Activated CD8-positive, alpha-beta memory T cell treated with anti-CD3 and anti-CD28 coated beads for 48 hours (primary cell): ENCODE results near the gene KIF26B.

Experiments
- DNase-seq, 3 experiments: peaks; one replicate each; pipeline ENCODE4 v3.0.0-alpha.2; 2020; ENCODE audit warnings: low read depth in 2 of 3, low spot score in 2 of 3

KIF26B gene

GRCh38 chr1:245585252-245585959 lies 430.6 kb downstream of the KIF26B start:
- DNase-seq: no peak

- DNase-seq: no peak
These were observed 432.8 kb downstream of the KIF26B start for GRCh38 chr1:245587435-245588115.

GRCh38 chr1:245588116-245588639 lies 433.4 kb downstream of the KIF26B start:
- DNase-seq: no peak

DNA sequence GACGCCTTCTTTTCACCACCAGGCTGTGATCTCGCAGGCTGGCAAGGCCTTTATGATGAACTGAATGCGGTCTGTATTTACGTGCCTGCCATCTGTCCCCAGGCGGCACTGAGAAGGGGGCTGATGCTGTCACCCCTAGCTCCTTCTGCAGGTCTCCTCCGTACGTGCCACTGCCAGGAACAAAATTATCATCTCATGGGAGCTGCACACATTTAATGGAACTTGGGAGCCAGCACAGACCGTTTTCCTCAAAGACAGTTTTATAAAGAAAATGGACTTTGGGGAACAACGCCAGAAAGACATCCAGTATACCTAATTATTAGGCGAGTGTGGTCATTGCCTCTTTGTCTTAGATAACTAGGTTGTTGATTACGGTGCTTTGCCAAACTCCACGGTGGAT lies 434.5 kb downstream of the KIF26B start:
- no peak for DNase-seq

- DNase-seq: no peak
These were observed 435.1 kb downstream of the KIF26B start for GRCh38 chr1:245589906-245590305.

DNA sequence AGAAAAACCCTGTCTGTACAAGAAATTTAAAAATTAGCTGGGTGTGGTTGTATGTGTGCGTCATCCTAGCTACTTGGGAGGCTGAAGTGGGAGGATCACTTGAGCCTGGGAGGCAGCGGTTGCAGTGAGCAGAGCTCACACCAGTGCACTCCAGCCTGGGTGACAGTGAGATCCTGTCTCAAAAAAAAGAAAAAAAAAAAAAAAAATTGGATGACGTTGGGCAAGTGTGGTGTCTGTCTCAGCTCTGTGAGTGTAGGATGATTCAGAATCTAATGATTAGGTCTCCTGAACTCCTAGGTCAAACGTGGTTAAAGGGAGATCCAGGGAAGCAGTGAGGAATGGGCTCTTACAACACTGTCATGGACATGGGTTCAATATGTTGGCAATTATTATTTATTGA lies 435.9 kb downstream of the KIF26B start:
- no peak for DNase-seq

- no peak for DNase-seq
These were observed 436.8 kb downstream of the KIF26B start for GRCh38 chr1:245591346-245592188.

DNA sequence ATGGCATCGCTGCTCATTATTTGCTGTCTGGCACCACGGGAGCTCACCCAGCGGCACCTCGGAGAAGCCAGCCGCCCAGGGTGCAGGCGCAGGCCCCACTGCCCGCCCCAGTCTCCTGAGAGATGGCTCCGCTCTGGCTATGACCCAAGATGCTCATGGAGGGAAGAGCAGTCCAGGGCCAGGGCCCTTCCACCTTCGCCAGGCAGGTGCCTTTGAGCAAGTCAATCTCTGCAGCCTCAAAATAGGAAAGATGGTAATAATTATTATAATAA lies 437.3 kb downstream of the KIF26B start:
- no peak for DNase-seq

DNA sequence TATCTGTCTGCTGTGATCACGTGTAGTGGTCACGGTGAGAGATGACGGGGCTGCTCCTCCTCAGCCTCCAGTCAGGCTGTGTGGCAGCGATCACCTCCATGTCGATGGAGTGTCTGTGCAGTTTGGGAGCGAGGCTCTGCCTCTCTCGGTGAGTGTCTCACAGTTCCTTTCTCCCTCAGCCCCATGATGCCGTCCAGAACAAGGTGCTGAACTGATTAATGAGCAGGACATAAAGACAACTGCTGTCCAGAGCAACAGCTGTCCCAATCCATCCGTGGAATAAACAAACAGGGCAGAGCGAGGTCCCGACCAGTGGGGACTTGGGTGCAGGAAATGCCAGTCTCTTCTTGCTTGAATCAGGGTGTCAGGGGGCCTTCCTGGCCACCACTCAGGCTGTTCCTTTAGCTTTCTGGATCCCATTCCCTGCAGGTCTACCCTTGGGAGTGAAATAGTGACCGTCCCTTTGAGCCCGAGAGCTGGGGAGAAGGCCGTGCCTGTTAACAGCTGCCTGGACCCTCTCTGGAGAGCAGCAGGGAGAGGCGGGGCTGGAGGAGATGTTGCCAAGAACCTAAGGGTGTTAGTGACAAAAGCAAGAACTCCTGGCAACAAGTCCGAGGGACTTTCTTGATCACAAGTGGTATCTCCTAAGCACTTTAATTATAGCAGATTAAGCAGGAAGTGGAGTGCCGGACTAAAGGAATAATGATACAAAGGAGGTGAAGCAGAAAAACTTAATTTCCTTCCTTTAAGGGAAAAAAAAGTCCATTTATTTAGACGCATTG lies 443.9 kb downstream of the KIF26B start:
- DNase-seq: no peak

- no peak for DNase-seq
These were observed 444.8 kb downstream of the KIF26B start for GRCh38 chr1:245599371-245600174.

GRCh38 chr1:245600658-245601057 lies 445.9 kb downstream of the KIF26B start:
- no peak for DNase-seq

DNA sequence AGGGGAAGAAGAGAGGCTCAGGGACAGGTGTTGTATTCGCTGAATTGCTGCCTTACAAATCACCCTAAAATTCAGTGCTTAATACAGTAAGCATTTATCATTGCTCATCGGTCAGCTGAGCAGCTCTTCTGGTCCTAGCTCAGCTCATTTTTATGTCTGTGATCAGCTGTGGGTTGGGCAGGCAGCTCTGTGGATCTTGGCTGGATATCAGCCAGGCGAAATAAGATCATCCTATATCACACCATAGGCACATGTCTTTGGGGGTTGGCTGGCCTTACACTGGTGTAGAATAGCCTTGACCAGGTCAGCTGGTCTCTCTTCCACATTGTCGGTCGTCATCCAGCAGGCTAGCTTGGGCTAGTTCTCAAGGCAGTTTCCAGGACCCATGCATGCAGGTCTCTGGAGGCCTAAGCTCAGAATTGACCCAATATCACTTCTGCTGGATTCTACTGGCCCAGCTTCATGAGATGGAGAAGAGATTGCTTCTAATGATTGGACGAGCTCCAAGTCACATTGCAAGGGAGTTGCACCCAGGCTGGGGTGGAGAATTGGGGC lies 448.6 kb downstream of the KIF26B start:
- DNase-seq: no peak

DNA sequence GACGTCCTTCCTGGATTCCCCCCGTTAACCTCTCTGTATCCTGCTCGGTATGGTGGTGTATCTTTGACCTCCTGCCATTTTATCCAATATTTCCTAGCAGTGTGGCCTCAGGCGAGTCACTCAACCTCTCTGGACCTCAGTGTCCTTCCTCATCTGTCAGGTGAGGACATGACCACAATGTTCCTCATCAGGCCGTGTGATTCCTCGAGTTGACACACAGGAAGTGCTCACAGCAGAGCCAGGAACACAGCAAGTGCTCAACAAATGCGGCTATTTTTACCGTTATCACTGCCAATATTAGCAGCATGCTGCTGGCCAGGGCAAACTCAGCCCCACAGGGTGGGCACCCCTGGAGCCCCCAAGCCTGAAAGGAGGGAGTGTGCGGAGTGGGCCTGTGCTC lies 450.2 kb downstream of the KIF26B start:
- no peak for DNase-seq

GRCh38 chr1:245605480-245606156 lies 450.8 kb downstream of the KIF26B start:
- DNase-seq: no peak

DNA sequence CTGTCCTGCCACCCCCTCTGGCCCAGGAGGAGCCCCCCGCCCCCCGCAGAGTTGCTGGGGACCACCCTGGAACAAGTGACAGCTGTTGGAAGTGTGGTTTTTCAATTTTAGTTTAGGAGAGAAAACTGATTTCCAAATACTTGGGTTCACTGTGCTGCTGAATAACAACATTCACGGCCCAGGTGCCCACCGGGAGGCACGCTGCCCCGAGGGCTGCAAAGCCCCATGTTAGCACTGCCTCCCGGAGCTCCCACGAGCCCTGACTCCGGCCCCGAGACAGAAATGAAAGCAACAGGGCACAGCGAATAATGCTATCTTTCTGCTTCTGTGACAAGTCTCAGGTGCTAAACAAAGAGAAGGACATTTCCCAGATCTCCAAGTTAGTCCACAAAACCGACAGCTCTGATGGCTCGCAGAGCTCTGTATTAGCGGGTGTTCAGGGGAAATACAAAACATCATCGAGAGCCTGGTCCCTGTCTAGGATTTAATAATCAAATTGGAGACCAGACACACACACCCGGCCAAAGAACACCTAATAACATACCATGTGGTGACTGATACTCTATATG lies 451.5 kb downstream of the KIF26B start:
- no peak for DNase-seq

GRCh38 chr1:245608271-245608670 lies 453.5 kb downstream of the KIF26B start:
- DNase-seq: no peak

GRCh38 chr1:245609354-245610150 lies 454.8 kb downstream of the KIF26B start:
- DNase-seq: no peak

- DNase-seq: no peak
These were observed 456.5 kb downstream of the KIF26B start for GRCh38 chr1:245611251-245611650.
